ENCODE data around the gene DNAH11. TPM values are rescaled to one million over a fixed set of nuclear protein-coding genes. Genes with fewer than 3 reads are reported as not detected.
A peak's percentile ranks its signal among the peaks of the same experiment; 100 is the strongest.

DNAH11 gene
- total RNA-seq, 1 experiment from 2014 or later = 0.15 TPM

GRCh38 chr7:21543528-21544302 lies 876 bp downstream of the DNAH11 start:
- TF ChIP-seq SIN3A (IDR thresholded peaks at IDR 0.05; ENCODE audit: borderline replicate concordance, insufficient read depth, low read depth, low read length) = no peak
- no peak for TF ChIP-seq REST (IDR thresholded peaks at IDR 0.05; ENCODE audit: insufficient read depth in 1 of 2, low read depth in 2 of 2, low read length in 1 of 2)
- no peak for TF ChIP-seq POLR2AphosphoS5 (IDR thresholded peaks at IDR 0.05; ENCODE audit: low read depth, low read length)
- TF ChIP-seq CTCF (IDR thresholded peaks at IDR 0.05) = no peak
- no peak for TF ChIP-seq TCF7L2 (IDR thresholded peaks at IDR 0.05; ENCODE audit: low read depth, low read length)
- ATAC-seq (peak; percentile 64), DNase-seq (ENCODE audit: low read depth, low spot score) (no peak)
- Histone ChIP-seq H3K4me3 (ENCODE audit: low read depth in 2 of 2, low read length in 2 of 2) (peak overlapping the region; percentile 33 to 56), H3K9me3 (ENCODE audit: control insufficient read depth, insufficient read depth, low read depth, low read length) (no peaks in the 10 kb centered on the region), H3K27ac (ENCODE audit: low read length) (no peak overlapping the region), H3K36me3 (ENCODE audit: control insufficient read depth, insufficient read depth, low read length) (no peaks in the 10 kb centered on the region), H3K4me1 (ENCODE audit: control insufficient read depth, insufficient read depth, low read length) (peaks cover 9% of the 10 kb centered on the region), H3K27me3 (ENCODE audit: control insufficient read depth, insufficient read depth, low read length) (peaks cover 47% of the 10 kb centered on the region)
- ChIA-PET POLR2A (no interaction called here), CTCF (no interaction called here)
- in situ Hi-C loops (cut with HindIII; ENCODE audit: low pct_unique_long_range_greater_than_20kb, low sequenced_read_pairs) (no loop called here), intact Hi-C loops (cut with micrococcal nuclease; ENCODE audit: unreplicated experiment) (no loop called here)
- no TSS peak for BruUV-seq (replicated peaks)

- ATAC-seq = no peak
- CTCF ChIA-PET = no interaction called here
Observed at GRCh38 chr7:21544303-21544656, 1.4 kb downstream of the DNAH11 start.

More at GRCh38 chr7:21544303-21544656, 1.4 kb downstream of the DNAH11 start:
- POLR2A ChIA-PET = no interaction called here
- Histone ChIP-seq H3K4me3 (ENCODE audit: low read depth in 2 of 2, low read length in 2 of 2) (no peak overlapping the region), H3K27me3 (ENCODE audit: control insufficient read depth, insufficient read depth, low read length) (peaks cover 47% of the 10 kb centered on the region), H3K27ac (ENCODE audit: low read length) (no peak overlapping the region), H3K9me3 (ENCODE audit: control insufficient read depth, insufficient read depth, low read depth, low read length) (no peaks in the 10 kb centered on the region), H3K4me1 (ENCODE audit: control insufficient read depth, insufficient read depth, low read length) (peaks cover 9% of the 10 kb centered on the region), H3K36me3 (ENCODE audit: control insufficient read depth, insufficient read depth, low read length) (no peaks in the 10 kb centered on the region)
- in situ Hi-C loops (cut with HindIII; ENCODE audit: low pct_unique_long_range_greater_than_20kb, low sequenced_read_pairs) = no loop called here
- intact Hi-C loops (cut with micrococcal nuclease; ENCODE audit: unreplicated experiment) = no loop called here
- no peak for DNase-seq (ENCODE audit: low read depth, low spot score)
- no TSS peak for BruUV-seq (replicated peaks)
- TF ChIP-seq CTCF (IDR thresholded peaks at IDR 0.05) = no peak
- TF ChIP-seq TCF7L2 (IDR thresholded peaks at IDR 0.05; ENCODE audit: low read depth, low read length) = no peak
- no peak for TF ChIP-seq POLR2AphosphoS5 (IDR thresholded peaks at IDR 0.05; ENCODE audit: low read depth, low read length)
- no peak for TF ChIP-seq SIN3A (IDR thresholded peaks at IDR 0.05; ENCODE audit: borderline replicate concordance, insufficient read depth, low read depth, low read length)
- TF ChIP-seq REST (IDR thresholded peaks at IDR 0.05; ENCODE audit: insufficient read depth in 1 of 2, low read depth in 2 of 2, low read length in 1 of 2) = no peak

Data from Panc1 (cell line).